GM19240 (cell line): ENCODE data around the gene SCARF1.

Experiments used
- DNase-seq: peaks from one replicate; pipeline ENCODE4 v3.0.0; 2011; ENCODE audit warnings: low spot score; ENCODE audit not compliant: insufficient read length

Gene SCARF1

DNA sequence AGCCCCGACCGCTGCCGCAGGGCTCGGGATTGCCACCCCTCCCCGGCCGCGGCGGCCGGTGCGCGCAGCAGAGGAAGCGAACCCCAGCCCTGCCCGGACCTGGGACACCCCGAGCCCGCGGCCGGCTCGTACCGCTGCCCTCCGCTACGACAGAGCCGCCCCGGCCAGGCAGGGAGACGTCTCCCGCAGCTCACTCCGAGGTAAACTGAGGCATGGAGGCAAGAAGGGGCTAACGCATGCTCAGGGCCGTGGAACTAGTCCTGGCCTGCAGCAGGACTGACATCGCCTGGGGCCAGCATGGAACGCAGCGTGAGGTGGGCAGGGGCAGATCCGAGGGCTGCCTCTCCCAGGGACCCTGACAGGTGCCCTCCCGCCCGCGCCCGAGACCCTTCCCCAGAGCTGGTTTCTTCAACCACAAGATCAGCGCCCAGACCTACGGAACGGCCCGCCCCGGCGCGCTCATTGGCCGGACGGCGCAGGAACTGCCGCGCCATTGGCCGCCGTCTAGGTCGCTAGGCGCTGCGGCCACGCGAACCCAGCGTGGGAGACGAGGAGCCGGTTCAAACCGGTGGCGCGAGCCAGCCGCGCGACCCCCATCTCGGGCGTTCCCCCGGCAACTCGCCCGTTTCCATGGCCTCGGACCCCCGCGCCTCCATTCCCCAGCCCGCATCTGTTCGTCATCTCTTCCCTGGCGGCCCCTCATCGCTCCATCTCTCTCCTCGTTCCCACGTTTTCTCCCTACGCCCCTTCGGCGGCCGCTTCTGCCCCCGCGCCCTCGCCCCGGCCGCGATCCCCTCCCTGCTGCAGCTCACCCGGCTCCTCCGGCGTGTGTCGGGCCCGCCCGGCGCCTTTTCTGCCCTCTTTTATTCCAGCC, 17.3 kb downstream of the SCARF1 start, which contains the start of gene SLC43A2:
Gene SLC43A2 (minus strand): TSS at position 853 of the 874 bp plus-strand sequence. CDS start 960 bp downstream, outside the sequence.
- DNase-seq: peak; percentile 91

DNA sequence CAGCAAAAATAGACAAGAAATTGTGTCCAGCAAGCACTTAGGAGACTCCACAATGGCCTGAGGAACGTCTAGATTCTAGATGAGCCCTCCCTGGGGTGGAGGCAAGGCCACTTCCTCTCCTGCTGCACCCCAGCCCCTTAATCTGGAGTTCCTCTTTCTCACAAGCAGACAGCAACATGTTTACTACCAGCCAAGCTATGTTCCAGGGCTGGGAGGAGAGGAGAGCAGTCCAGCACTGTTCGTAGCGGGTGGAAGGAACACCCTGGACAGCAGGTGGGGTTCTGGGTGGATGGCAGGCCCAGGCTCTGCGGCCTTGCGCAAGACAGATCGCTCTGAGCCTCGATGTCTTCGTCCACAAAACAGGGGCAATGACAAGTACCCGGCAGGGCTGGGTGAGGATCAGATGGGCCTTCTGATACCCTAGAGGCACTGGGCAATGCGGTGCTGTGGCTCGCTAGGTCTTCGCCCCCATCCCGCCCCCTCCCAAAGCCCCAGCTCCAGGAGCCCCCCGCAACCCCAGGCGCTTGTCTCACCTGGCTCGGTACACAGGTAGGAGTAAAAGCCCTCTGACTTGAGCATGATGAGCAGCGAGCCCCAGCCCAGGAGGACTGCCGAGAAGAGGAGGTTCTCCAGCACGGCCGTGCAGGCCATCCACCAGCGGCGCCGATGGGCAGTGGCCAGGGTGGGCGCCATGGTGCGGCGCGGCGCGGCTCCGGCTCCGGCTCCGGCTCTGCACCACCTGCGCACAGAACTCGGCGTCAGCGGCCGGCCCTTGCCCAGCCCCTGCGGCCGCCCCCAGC, 18.1 kb downstream of the SCARF1 start:
- DNase-seq: no peak

- no peak for DNase-seq
These were observed 19.2 kb downstream of the SCARF1 start for GRCh38 chr17:1626333-1626732.

DNA sequence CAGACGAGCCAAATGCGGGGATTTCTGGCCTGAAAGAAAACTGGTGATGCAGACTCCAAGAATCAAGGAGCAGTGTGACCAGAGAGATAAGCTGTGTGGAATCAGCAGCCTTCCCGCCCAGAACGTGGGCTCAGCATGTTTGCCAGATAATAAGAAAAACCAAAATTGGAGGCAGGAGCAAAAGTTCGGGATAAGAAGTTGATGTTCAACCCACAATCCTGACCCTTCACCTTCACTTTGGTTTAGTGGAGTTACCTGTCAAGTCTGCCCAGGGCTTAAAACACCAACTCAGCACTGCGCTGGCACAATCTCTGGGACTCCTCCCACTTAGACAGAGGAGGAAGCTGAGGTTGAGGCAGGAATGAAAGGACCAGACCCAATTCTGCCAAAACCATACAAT, 20.0 kb downstream of the SCARF1 start:
- DNase-seq: no peak

DNA sequence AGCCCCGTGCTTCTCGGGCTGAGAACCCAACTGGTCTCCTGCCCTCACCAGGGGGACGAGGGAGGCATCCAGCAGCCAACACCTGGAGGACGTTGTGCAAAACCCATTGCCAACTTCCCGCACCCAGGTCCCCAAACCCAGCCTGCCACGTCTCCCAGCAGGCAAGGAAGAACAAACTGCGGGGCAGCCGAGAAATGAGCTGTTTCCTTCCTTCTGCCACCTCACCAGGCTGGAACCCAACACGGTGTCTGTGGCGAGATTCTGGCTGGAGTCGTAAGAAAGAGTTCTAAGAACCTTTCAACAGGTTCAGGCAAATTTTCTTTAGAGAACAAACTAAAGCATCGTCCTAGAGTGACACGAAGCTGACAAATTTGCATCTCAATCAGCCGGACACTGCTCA, 20.5 kb downstream of the SCARF1 start:
- no peak for DNase-seq

GRCh38 chr17:1624650-1625049, 20.9 kb downstream of the SCARF1 start:
- no peak for DNase-seq

- no peak for DNase-seq
These were observed 22.4 kb downstream of the SCARF1 start for GRCh38 chr17:1623057-1623630.

DNA sequence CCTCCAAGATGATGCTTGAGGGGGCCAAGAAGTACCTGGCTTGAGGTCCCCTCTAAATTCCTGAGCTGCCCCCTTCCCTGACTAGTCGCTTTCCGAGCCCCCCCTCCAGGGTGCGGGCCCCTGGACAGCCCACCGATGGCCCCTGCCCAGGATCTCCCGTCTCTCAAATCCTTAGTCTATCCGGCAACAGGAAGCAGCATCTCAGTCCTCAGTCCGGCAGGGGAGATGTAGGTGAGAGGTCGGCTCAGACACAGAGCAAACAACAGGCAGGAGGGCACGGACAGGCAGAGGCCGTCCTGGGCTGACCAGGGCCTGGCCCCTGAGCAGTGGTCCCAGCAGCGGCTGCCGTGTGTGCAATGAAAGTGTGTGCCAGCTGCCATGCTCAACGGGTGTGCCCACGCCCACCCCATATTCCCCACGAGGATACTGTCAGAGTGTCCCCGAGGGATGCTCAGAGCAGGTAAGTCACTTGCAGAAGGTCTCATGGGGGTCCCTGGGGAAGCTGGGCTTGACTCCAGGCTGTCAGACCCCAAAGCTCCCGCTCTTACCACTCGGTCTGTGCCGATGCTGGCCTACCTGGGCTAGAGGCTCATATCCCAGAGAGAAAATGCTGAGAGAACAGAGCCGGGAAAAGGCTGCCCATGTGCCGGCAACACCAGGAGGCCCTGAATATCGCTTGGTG, 24.1 kb downstream of the SCARF1 start:
- DNase-seq: no peak

- DNase-seq: no peak
These were observed 25.0 kb downstream of the SCARF1 start for GRCh38 chr17:1620486-1620885.

DNA sequence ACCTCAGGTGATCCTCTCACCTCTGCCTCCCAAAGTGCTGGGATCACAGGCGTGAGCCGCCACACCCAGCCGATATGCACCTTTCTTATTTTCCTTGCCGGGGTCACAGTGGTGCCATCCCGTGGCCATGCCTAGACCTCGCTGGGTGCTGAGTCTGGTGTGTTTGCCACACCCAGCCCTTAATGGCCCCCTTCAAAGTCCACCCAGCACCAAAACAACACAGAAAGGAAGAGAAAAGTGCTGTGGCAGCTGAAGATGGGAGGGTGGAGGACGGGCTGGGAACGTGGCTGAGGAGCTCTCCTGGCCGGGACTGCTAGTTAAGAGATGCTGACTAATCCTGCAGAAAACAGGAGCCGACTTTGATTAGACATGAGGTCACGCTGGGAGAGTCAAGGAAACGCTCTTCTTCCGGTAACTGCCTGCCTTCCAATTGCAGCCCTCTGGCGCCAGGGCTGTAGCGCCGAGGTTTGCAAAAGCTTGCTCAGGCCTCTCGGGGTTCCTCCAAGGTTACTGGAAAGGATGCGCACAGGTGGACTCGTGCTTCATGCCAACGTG, 27.8 kb downstream of the SCARF1 start:
- no peak for DNase-seq

GRCh38 chr17:1616101-1616500, 29.4 kb downstream of the SCARF1 start:
- no peak for DNase-seq

DNA sequence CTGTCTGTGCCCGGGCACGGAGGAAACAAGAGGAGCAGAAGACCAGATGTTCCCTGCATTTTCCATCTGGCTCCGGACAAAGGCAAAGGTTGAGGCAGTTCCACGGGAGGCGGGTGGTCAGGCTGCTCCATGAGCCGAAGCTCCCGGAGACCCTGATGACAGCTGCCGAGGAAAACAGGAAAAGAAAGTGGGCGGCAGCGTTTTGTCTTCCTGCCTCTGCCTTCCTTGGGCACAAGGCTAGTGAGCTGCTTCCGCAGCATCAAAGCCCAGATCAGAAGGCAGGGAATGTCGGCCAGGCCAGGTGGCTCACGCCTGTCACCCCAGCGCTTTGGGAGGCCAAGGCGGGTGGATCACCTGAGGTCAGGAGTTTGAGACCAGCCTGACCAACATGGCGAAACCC, 33.1 kb downstream of the SCARF1 start:
- DNase-seq: no peak

DNA sequence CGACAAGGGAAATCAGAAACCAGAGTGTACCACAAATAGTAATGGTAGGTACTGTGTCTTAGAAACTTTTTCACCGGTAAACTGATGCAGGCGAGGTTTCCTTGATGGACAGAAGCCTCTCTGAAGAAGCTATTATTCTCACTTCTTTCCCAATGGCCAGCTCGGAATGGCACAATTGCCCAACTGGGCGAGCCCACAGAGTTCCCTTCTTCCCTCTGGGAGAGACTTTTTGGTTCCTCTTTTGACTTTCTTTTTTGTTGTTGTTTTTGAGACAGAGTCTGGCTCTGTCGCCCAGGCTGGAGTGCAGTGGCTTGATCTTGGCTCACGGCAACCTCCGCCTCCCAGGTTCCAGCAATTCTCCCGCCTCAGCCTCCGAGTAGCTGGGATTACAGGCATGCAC, 33.8 kb downstream of the SCARF1 start:
- no peak for DNase-seq

GRCh38 chr17:1608676-1609075, 36.9 kb downstream of the SCARF1 start:
- DNase-seq: no peak

- no peak for DNase-seq
These were observed 37.6 kb downstream of the SCARF1 start for GRCh38 chr17:1607971-1608320.

GRCh38 chr17:1606352-1606985, 39.1 kb downstream of the SCARF1 start:
- DNase-seq: no peak

- no peak for DNase-seq
These were observed 39.7 kb downstream of the SCARF1 start for GRCh38 chr17:1605681-1606351.

GRCh38 chr17:1604831-1605528, 40.6 kb downstream of the SCARF1 start:
- DNase-seq: no peak

GRCh38 chr17:1601571-1601970, 44.0 kb downstream of the SCARF1 start:
- DNase-seq: no peak
